DOHH2 (cell line): ENCODE measurements around the gene ALDH18A1.

Experiments
- H3F3A ChIP-seq: fragments of 200-600 bp; sonication (generic), shearing (Covaris generic); 2 replicates; pipeline ENCODE4 v1.6.0; 2016; ENCODE audit warnings: antibody characterized with exemption, mild to moderate bottlenecking; ENCODE audit not compliant: control insufficient read depth, insufficient read depth
- H3K27ac ChIP-seq: fragments of 200-600 bp; sonication (generic); 2 replicates; pipeline ENCODE4 v1.5.1; 2014; ENCODE audit warnings: low read depth, mild to moderate bottlenecking, low read length, moderate library complexity
- H3K27me3 ChIP-seq: fragments of 200-600 bp; sonication (generic); 2 replicates; pipeline ENCODE4 v1.6.1; 2014; ENCODE audit warnings: mild to moderate bottlenecking, low read length, mixed read lengths; ENCODE audit not compliant: control insufficient read depth
- H3K36me3 ChIP-seq: fragments of 200-600 bp; sonication (generic); 2 replicates; pipeline ENCODE4 v1.6.1; 2014; ENCODE audit warnings: mild to moderate bottlenecking, low read length, moderate library complexity, mixed read lengths; ENCODE audit not compliant: control insufficient read depth
- H3K4me1 ChIP-seq: fragments of 200-600 bp; sonication (generic); 2 replicates; pipeline ENCODE4 v1.6.1; 2014; ENCODE audit warnings: mild to moderate bottlenecking, low read length, mixed read lengths; ENCODE audit not compliant: control insufficient read depth
- H3K4me2 ChIP-seq: fragments of 200-600 bp; sonication (generic); 2 replicates; pipeline ENCODE4 v1.6.0; 2014; ENCODE audit warnings: mild to moderate bottlenecking, low read length, moderate library complexity
- H3K4me3 ChIP-seq: fragments of 200-600 bp; sonication (generic); 2 replicates; pipeline ENCODE4 v1.5.1; 2014; ENCODE audit warnings: mild to moderate bottlenecking, low read length, mixed read lengths
- H3K79me2 ChIP-seq: fragments of 200-600 bp; sonication (generic); 2 replicates; pipeline ENCODE4 v1.6.1; 2014; ENCODE audit warnings: mild to moderate bottlenecking, low read length, mixed read lengths; ENCODE audit not compliant: control insufficient read depth
- H3K9me2 ChIP-seq: fragments of 200-600 bp; sonication (generic); replicated peaks from 2 replicates; pipeline ENCODE4 v1.6.1; 2014; ENCODE audit warnings: mild to moderate bottlenecking, low read length, mixed read lengths; ENCODE audit not compliant: control insufficient read depth
- H3K9me3 ChIP-seq: fragments of 200-600 bp; sonication (generic); 2 replicates; pipeline ENCODE4 v1.6.1; 2014; ENCODE audit warnings: antibody characterized with exemption, low read length, mixed read lengths; ENCODE audit not compliant: control insufficient read depth, insufficient read depth
- H4K20me1 ChIP-seq: fragments of 200-600 bp; sonication (generic); 2 replicates; pipeline ENCODE4 v1.6.0; 2014; ENCODE audit warnings: low read depth, mild to moderate bottlenecking, antibody characterized with exemption, low read length, moderate library complexity; ENCODE audit not compliant: control insufficient read depth, insufficient read depth
- EZH2phosphoT487 ChIP-seq: fragments of 200-600 bp; sonication (generic); IDR thresholded peaks from 2 replicates; pipeline ENCODE4 v1.6.1; 2017; ENCODE audit warnings: borderline replicate concordance, mild to moderate bottlenecking, antibody characterized with exemption, low read length, moderate library complexity, mixed read lengths
- TF ChIP-seq, protein P1 (sequence below): fragments of 200-600 bp; sonication (generic); IDR thresholded peaks from one replicate; pipeline ENCODE4 v1.5.1; 2014; ENCODE audit warnings: antibody characterized with exemption, mild to moderate bottlenecking, low read depth, low read length; ENCODE audit not compliant: poor library complexity, severe bottlenecking

Gene ALDH18A1

GRCh38 chr10:95606922-95607321 is 49.6 kb downstream of the ALDH18A1 start:
- H3F3A ChIP-seq = no peaks in the 10 kb centered on the region; the same call in 1 of the 2 replicates
- H3K4me1 ChIP-seq = no peaks in the 10 kb centered on the region
- peaks cover 62% of the 10 kb centered on the region for H3K36me3 ChIP-seq
- H3K9me3 ChIP-seq = no peaks in the 10 kb centered on the region
- no peaks in the 10 kb centered on the region for H3K27me3 ChIP-seq
- H3K27ac ChIP-seq = no peak overlapping the region
- no peaks in the 10 kb centered on the region for H4K20me1 ChIP-seq
- TF ChIP-seq, protein P1, sequence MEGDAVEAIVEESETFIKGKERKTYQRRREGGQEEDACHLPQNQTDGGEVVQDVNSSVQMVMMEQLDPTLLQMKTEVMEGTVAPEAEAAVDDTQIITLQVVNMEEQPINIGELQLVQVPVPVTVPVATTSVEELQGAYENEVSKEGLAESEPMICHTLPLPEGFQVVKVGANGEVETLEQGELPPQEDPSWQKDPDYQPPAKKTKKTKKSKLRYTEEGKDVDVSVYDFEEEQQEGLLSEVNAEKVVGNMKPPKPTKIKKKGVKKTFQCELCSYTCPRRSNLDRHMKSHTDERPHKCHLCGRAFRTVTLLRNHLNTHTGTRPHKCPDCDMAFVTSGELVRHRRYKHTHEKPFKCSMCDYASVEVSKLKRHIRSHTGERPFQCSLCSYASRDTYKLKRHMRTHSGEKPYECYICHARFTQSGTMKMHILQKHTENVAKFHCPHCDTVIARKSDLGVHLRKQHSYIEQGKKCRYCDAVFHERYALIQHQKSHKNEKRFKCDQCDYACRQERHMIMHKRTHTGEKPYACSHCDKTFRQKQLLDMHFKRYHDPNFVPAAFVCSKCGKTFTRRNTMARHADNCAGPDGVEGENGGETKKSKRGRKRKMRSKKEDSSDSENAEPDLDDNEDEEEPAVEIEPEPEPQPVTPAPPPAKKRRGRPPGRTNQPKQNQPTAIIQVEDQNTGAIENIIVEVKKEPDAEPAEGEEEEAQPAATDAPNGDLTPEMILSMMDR = no peak
- H3K9me2 ChIP-seq = no peaks in the 10 kb centered on the region
- no peaks in the 10 kb centered on the region for H3K79me2 ChIP-seq
- no peak overlapping the region for H3K4me2 ChIP-seq
- H3K4me3 ChIP-seq = no peak overlapping the region

- H3K4me1 ChIP-seq = no peaks in the 10 kb centered on the region
- H3K36me3 ChIP-seq = peaks cover 44% of the 10 kb centered on the region
- H3K9me3 ChIP-seq = no peaks in the 10 kb centered on the region
Observed at GRCh38 chr10:95605163-95605562, 51.3 kb downstream of the ALDH18A1 start.

DNA sequence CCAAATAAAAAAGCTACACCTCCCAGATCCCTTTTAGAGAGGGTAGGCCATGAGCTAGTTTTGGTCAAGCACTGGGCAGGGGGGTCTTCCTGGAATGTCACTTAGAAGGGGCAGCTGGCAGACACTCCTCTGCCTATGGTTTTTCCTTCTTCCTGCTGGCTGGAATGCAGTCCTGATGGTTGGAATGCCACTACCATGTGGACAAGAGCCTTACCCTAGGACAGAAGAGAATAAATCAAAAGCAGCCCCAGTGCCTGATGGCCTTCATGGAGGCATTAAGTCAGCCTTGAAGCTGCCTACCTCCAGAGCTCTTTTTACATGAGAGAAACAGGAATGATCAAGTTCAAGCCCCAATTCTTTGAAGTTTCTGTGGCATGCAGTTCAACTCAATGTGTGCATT is 51.9 kb downstream of the ALDH18A1 start:
- Histone ChIP-seq H3K79me2 (no peaks in the 10 kb centered on the region), H3K9me3 (no peaks in the 10 kb centered on the region), H3K4me3 (no peak overlapping the region), H4K20me1 (no peaks in the 10 kb centered on the region), H3K36me3 (peaks cover 39% of the 10 kb centered on the region), H3K9me2 (no peaks in the 10 kb centered on the region), H3K27ac (no peak overlapping the region), H3K27me3 (no peaks in the 10 kb centered on the region), H3F3A (no peaks in the 10 kb centered on the region; the same call in 1 of the 2 replicates), H3K4me2 (no peak overlapping the region), H3K4me1 (no peaks in the 10 kb centered on the region)
- TF ChIP-seq, protein P1 = no peak
- no peak for TF ChIP-seq EZH2phosphoT487

More at GRCh38 chr10:95605163-95605562, 51.3 kb downstream of the ALDH18A1 start:
- Histone ChIP-seq H3K4me2 (no peak overlapping the region), H4K20me1 (no peaks in the 10 kb centered on the region), H3K9me2 (no peaks in the 10 kb centered on the region), H3K27me3 (no peaks in the 10 kb centered on the region), H3K27ac (no peak overlapping the region), H3K4me3 (no peak overlapping the region), H3F3A (no peaks in the 10 kb centered on the region; the same call in 1 of the 2 replicates), H3K79me2 (no peaks in the 10 kb centered on the region)
- TF ChIP-seq EZH2phosphoT487 = no peak
- TF ChIP-seq, protein P1 = no peak

GRCh38 chr10:95602382-95602781 is 54.1 kb downstream of the ALDH18A1 start:
- Histone ChIP-seq H3K4me1 (no peaks in the 10 kb centered on the region), H4K20me1 (no peaks in the 10 kb centered on the region), H3F3A (no peaks in the 10 kb centered on the region; the same call in 1 of the 2 replicates), H3K36me3 (peaks cover 22% of the 10 kb centered on the region), H3K27me3 (peaks cover 3% of the 10 kb centered on the region; the same call in 1 of the 2 replicates), H3K27ac (no peak overlapping the region), H3K4me2 (no peak overlapping the region), H3K79me2 (no peaks in the 10 kb centered on the region), H3K9me3 (no peaks in the 10 kb centered on the region), H3K9me2 (no peaks in the 10 kb centered on the region), H3K4me3 (no peak overlapping the region)
- TF ChIP-seq, protein P1 = no peak
- TF ChIP-seq EZH2phosphoT487 = no peak
